ENCODE results near the gene SUPT20H. TPM values are rescaled to one million over a fixed set of nuclear protein-coding genes. Genes with fewer than 3 reads are reported as not detected.

Gene SUPT20H
- total and polyA plus RNA-seq, 2 experiments from 2014 or later: 68.7 to 98.2 TPM

DNA sequence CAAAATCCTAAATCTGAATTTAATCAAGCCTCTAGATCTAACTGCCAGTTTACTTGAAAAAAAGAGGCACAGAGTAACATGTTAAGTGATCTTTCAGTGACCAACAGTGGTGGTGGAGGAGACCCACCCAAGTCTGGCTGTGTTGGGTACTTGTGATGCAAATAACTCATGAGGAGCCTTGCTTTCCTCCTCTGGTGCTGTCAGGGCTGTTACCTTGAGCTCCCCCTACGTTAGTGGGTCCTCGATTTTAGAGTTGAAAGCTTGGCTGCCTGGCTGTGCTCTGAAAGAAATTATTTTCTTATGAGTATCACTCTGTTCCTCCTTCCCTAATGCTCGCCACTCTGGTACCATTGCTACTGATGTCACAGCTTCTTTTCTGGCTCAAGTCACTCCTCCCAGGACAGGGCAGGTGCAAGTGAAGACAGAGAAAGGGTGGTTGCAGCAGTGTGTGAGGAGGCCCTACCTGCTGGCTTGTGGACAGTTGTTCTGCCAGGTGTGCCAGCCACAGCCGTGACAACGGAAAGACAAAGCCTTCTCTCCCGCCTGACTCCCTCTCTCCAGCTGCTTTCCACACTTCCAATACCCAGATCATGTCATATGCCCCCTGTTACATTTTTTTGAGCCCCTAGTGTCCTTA is 6.5 kb upstream of the SUPT20H start:
- Histone ChIP-seq H2AFZ (no peak overlapping the region; the same call in 1 of the 2 replicates), H3K27ac (ENCODE audit: low read depth) (no peak overlapping the region), H3K9me2 (ENCODE audit: insufficient read depth) (no peaks in the 10 kb centered on the region), H3K4me1 (ENCODE audit: insufficient read depth) (peaks cover 12% of the 10 kb centered on the region; the same call in 1 of the 2 replicates), H4K20me1 (replicated peaks; ENCODE audit: insufficient read depth) (no peaks in the 10 kb centered on the region), H3K4me2 (no peak overlapping the region), H3K4me3 (no peak overlapping the region), H3K27me3 (ENCODE audit: insufficient read depth) (no peaks in the 10 kb centered on the region), H3F3A (replicated peaks; ENCODE audit: low read depth) (no peaks in the 10 kb centered on the region), H3K36me3 (ENCODE audit: insufficient read depth) (no peaks in the 10 kb centered on the region), H3K79me2 (replicated peaks; ENCODE audit: insufficient read depth) (no peaks in the 10 kb centered on the region)
- DNase-seq (ENCODE audit: low spot score): peak; percentile 56
- H3K4me1 Mint-ChIP-seq: peaks cover 11% of the 10 kb centered on the region
- no peaks in the 10 kb centered on the region for H3K36me3 Mint-ChIP-seq (ENCODE audit: low read depth)
- H3K4me3 Mint-ChIP-seq: peak overlapping the region; percentile 31; the same call in 1 of the 3 replicates
- H3K9me3 Mint-ChIP-seq: no peaks in the 10 kb centered on the region; the same call in 2 of the 3 replicates
- peak; percentile 96 for ATAC-seq
- peak overlapping the region; percentile 72; the same call in 1 of the 2 replicates for H3K27ac Mint-ChIP-seq
- TF ChIP-seq, protein P1, sequence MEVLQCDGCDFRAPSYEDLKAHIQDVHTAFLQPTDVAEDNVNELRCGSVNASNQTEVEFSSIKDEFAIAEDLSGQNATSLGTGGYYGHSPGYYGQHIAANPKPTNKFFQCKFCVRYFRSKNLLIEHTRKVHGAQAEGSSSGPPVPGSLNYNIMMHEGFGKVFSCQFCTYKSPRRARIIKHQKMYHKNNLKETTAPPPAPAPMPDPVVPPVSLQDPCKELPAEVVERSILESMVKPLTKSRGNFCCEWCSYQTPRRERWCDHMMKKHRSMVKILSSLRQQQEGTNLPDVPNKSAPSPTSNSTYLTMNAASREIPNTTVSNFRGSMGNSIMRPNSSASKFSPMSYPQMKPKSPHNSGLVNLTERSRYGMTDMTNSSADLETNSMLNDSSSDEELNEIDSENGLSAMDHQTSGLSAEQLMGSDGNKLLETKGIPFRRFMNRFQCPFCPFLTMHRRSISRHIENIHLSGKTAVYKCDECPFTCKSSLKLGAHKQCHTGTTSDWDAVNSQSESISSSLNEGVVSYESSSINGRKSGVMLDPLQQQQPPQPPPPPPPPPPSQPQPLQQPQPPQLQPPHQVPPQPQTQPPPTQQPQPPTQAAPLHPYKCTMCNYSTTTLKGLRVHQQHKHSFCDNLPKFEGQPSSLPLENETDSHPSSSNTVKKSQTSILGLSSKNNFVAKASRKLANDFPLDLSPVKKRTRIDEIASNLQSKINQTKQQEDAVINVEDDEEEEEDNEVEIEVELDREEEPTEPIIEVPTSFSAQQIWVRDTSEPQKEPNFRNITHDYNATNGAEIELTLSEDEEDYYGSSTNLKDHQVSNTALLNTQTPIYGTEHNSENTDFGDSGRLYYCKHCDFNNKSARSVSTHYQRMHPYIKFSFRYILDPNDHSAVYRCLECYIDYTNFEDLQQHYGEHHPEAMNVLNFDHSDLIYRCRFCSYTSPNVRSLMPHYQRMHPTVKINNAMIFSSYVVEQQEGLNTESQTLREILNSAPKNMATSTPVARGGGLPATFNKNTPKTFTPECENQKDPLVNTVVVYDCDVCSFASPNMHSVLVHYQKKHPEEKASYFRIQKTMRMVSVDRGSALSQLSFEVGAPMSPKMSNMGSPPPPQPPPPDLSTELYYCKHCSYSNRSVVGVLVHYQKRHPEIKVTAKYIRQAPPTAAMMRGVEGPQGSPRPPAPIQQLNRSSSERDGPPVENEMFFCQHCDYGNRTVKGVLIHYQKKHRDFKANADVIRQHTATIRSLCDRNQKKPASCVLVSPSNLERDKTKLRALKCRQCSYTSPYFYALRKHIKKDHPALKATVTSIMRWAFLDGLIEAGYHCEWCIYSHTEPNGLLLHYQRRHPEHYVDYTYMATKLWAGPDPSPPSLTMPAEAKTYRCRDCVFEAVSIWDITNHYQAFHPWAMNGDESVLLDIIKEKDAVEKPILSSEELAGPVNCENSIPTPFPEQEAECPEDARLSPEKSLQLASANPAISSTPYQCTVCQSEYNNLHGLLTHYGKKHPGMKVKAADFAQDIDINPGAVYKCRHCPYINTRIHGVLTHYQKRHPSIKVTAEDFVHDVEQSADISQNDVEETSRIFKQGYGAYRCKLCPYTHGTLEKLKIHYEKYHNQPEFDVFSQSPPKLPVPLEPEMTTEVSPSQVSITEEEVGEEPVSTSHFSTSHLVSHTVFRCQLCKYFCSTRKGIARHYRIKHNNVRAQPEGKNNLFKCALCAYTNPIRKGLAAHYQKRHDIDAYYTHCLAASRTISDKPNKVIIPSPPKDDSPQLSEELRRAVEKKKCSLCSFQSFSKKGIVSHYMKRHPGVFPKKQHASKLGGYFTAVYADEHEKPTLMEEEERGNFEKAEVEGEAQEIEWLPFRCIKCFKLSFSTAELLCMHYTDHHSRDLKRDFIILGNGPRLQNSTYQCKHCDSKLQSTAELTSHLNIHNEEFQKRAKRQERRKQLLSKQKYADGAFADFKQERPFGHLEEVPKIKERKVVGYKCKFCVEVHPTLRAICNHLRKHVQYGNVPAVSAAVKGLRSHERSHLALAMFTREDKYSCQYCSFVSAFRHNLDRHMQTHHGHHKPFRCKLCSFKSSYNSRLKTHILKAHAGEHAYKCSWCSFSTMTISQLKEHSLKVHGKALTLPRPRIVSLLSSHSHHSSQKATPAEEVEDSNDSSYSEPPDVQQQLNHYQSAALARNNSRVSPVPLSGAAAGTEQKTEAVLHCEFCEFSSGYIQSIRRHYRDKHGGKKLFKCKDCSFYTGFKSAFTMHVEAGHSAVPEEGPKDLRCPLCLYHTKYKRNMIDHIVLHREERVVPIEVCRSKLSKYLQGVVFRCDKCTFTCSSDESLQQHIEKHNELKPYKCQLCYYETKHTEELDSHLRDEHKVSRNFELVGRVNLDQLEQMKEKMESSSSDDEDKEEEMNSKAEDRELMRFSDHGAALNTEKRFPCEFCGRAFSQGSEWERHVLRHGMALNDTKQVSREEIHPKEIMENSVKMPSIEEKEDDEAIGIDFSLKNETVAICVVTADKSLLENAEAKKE (CRISPR knock-in tag; IDR thresholded peaks at IDR 0.05): 0 out of 2 replicates have a peak, but pooled peaks have one; percentile 9
- TF ChIP-seq POLR2AphosphoS5 (IDR thresholded peaks at IDR 0.05; ENCODE audit: low read depth): no peak
- TF ChIP-seq, protein P2, sequence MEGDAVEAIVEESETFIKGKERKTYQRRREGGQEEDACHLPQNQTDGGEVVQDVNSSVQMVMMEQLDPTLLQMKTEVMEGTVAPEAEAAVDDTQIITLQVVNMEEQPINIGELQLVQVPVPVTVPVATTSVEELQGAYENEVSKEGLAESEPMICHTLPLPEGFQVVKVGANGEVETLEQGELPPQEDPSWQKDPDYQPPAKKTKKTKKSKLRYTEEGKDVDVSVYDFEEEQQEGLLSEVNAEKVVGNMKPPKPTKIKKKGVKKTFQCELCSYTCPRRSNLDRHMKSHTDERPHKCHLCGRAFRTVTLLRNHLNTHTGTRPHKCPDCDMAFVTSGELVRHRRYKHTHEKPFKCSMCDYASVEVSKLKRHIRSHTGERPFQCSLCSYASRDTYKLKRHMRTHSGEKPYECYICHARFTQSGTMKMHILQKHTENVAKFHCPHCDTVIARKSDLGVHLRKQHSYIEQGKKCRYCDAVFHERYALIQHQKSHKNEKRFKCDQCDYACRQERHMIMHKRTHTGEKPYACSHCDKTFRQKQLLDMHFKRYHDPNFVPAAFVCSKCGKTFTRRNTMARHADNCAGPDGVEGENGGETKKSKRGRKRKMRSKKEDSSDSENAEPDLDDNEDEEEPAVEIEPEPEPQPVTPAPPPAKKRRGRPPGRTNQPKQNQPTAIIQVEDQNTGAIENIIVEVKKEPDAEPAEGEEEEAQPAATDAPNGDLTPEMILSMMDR (conservative IDR thresholded peaks at IDR 0.05; ENCODE audit: low read depth in 2 of 2): peak in 1 of 2 experiments; percentile 17; a peak in 1 of 4 replicates
- no peak for TF ChIP-seq JUNB (IDR thresholded peaks at IDR 0.05; ENCODE audit: unreplicated experiment)
- TF ChIP-seq EZH2phosphoT487 (IDR thresholded peaks at IDR 0.05; ENCODE audit: unreplicated experiment): no peak
- TF ChIP-seq ZNF331 (CRISPR knock-in tag; IDR thresholded peaks at IDR 0.05; ENCODE audit: low read depth): no peak
- peaks cover 2% of the 10 kb centered on the region for H3K27me3 Mint-ChIP-seq (ENCODE audit: insufficient read depth, low read depth, poor library complexity)
